Fibroblast of pulmonary artery (primary cell): ENCODE measurements around the gene HABP2.

Experiments used
- DNase-seq: peaks from one replicate; pipeline ENCODE4 v3.0.0-alpha.2; 2010; ENCODE audit warnings: low read depth
- H3K4me3 ChIP-seq: replicated peaks from 2 replicates; pipeline ENCODE4 v1.5.1; 2011; ENCODE audit warnings: low read depth, mild to moderate bottlenecking, control low read depth, low read length, moderate library complexity
- CTCF ChIP-seq: IDR thresholded peaks from 2 replicates; pipeline ENCODE4 v1.5.1; 2011; ENCODE audit warnings: mild to moderate bottlenecking, control low read depth, low read length, inconsistent platforms; ENCODE audit errors: missing control alignments

HABP2 gene

GRCh38 chr10:113516061-113516460 lies 36.8 kb upstream of the HABP2 start:
- no peak for TF ChIP-seq CTCF
- no peak overlapping the region for H3K4me3 ChIP-seq
- DNase-seq, result no peak

GRCh38 chr10:113517165-113517900 lies 35.5 kb upstream of the HABP2 start:
- no peak for TF ChIP-seq CTCF
- H3K4me3 ChIP-seq, result no peak overlapping the region
- DNase-seq, result no peak

GRCh38 chr10:113517901-113518260 lies 35.0 kb upstream of the HABP2 start:
- H3K4me3 ChIP-seq, result no peak overlapping the region
- no peak for TF ChIP-seq CTCF

GRCh38 chr10:113518415-113518814 lies 34.4 kb upstream of the HABP2 start:
- no peak overlapping the region for H3K4me3 ChIP-seq
- no peak for TF ChIP-seq CTCF
- no peak for DNase-seq

More at GRCh38 chr10:113517901-113518260, 35.0 kb upstream of the HABP2 start:
- DNase-seq, result no peak

- DNase-seq, result peak; percentile 10
- H3K4me3 ChIP-seq, result no peak overlapping the region
- no peak for TF ChIP-seq CTCF
These were observed 33.8 kb upstream of the HABP2 start for GRCh38 chr10:113518816-113519591.

GRCh38 chr10:113519681-113520115 lies 33.2 kb upstream of the HABP2 start:
- no peak for DNase-seq
- H3K4me3 ChIP-seq, result no peak overlapping the region
- TF ChIP-seq CTCF, result no peak
